HG03571 (cell line): ENCODE data around the gene PLAAT1.
A peak's percentile ranks its signal among the peaks of the same experiment; 100 is the strongest.

Experiments
- ATAC-seq: cut with Tn5 transposase; IDR thresholded peaks from one replicate; pipeline ENCODE4 v1.9.1; 2021; ENCODE audit not compliant: unreplicated experiment

Gene PLAAT1

DNA sequence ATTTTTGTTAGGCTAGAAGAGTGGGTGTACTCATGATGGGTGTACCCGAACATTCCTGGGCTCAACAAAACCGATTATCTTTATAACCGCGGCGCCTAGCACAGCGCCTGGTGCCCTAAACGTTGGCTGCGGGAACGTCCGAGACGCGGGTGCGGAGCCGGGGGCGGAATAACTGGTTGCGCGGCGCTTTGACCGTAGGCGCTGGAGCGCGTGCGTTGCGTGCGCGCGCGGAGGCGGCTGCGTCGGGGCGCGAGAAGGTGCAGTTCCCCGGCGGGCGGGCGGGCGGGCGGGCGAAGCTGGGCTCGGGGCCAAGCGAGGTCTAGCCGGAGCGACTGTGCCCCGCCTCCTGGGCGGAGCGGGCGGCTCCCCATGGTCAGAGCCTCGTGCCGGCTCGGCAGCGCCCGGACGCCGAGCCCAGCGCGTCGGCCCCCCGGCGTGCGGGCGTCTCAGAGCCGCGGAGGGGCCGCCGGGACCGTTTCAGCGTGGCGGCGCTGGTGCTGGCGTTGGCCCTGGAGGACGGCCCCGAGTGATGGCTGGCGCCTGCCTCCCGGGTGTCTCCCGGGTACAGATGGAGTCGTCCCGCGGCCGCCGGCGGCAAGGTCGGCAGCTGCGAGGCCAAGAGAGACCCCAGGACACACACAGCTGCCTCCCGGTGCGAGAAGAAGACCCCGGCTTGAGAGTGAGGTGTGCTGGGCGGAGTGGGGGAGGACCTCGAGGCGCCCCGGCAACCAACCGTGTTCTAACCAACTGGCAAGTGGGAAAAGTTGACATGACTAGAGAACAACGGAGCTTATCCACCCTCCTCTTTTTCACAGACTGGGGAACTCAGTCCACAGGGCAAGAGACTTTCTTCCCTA, at the start of gene PLAAT1:
TSS of gene PLAAT1 (plus strand) at position 373 of the 857 bp plus-strand sequence. CDS start 14,429 bp downstream, outside the sequence.
- ATAC-seq, result peak; percentile 74

DNA sequence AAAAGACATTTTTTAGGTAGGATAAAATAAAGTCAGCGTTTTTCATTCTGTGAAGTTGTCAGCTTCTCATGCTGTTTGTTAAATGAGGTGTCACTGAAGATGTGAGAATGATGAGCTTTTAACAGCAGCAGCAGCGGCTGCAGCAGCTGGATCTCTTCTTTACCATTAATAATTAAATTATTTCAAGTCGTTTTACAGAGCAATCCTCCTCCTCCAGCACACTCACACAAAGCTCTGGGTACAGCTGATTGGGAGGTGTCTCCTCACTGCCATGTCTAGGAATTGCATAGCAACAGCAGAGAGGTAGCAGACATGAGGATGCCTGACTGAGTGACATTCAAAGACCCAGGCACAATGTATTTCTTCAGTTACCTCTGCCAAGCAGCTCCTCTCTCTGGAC, 46.7 kb upstream of the PLAAT1 start:
- no peak for ATAC-seq

DNA sequence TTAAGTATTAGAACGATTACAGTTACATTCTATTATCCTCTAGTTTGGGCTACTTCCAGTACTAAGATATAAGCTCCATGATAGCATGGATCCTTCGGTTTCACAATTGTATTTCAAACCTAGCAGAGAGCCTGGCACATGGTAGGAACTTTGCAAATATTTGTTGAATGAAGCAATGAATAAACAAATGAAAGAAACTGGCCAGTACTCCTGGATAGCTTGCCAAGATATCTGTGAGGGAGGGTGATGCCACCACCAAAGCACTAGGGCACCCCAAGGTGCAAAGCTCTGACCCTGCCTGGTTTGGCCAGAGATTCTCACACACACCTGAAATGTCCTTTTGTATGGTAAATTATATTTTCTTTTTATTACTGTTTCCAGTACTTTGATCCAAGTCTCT, 44.3 kb upstream of the PLAAT1 start:
- no peak for ATAC-seq

DNA sequence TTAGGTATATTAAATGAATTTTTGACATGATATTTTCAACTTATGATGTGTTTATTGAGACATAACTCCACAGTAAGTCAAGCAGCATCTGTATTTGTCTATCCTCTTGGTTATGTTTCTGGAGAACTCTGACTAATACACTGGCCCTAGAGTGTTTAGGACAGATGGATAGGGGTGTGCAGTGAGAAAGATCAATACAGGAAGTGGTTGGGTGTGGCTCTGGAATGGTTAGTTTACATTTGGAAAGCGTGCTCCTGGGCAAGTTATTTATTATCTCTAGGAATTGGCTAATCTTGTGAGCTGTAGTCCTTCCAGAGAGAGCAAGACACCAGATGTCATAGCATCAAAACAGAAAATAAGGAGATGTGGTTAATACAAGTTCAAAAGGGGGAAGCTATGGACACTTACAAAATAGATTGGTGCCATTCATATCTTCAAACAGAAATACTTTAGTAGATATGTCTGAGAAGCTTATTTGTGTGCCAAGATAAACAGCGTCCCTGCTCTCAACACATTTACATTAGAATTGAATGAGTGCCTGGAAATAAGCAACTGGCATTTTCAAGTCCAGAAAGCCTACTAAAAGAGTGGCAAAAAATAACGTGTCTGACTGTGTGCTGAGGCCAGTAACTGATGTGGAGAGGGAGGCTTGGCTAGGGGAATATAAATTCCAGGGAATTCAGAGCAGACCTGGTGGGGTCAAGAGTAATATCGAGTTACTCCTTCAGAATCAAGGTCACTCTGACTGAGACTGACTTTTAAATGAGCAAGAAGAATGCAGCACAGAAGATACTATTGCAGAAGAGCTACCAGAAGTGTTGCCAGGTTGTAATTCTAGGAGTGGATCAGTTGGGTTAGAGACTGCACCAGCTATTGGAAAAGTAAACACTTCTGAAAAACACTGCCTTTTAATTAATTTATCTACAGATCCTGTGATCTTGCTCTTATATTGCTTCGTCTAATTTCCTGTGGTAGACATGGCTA, 33.4 kb upstream of the PLAAT1 start:
- ATAC-seq, result no peak

DNA sequence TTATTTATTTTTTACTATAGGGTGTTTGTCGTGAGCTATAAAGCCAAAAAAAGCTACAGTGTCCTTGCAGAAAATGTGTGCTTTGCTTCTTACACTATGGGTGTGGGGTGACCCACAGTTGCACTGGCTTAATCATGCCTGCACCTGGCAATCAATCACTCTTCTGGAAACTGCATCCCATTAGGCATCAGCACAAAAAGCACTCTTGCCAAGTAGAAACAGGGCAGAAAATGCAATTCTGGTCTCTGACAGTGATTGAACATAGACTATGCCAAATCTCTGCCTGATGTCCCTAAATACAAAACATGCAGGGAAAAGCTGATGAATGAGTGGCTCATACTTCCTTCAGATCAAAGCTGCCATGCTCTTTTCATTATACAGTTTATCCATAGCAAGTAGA, 30.4 kb upstream of the PLAAT1 start:
- no peak for ATAC-seq

DNA sequence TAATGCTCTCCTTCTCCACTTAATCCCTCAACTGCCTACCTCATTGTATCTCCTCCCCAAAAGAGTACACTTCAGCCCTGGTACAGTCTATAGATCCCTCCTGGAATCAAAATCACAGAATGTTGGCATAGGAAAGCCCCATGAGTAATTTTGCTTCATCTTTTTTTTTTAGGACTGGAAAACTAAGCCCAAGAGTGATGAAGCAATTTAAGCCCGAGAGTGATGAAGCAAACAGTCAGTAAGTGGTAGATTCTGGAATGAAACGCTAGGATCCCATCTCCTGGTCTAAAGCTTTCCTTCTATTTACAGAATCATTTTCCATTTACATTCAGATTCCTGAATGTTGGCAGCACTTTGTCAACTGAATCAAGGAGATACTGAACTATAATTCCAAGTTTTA, 29.8 kb upstream of the PLAAT1 start:
- ATAC-seq, result no peak

DNA sequence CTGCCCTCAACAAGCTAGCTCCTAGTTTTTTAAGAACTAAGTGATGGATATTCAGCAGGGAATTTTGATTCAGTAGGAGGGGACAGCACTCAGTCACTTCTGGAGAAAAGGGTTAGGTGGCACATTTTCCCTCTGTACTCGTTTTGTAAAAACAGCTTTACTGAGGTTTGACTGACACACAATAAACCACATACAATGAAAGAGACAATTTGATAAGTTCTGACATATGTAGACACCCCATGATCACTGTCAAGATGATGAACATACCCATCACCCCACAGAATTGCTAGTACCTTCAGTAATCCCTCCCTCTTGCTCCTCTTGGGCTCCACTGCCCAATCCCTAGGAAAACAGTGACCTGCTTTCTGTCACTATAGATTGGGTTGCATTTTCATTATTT, 29.0 kb upstream of the PLAAT1 start:
- ATAC-seq, result no peak

DNA sequence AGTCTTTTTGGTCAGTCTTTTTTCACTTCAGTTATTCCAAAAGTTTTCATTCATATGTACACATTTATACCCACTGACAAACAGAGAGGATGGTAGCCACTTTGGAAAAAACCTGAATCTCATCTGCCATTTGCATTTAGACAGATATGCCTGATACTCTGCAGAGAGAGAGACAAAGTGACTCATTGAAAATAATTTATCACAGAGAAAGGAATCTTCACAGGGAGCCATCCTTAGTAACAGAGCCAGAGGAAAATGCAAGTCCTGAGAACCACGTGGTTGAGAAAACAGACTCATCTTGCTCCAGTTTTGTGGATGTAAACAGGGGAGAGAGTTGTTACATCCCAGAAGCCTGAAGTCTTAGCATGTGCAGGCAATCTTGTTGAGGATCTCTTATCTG, 28.2 kb upstream of the PLAAT1 start:
- no peak for ATAC-seq

DNA sequence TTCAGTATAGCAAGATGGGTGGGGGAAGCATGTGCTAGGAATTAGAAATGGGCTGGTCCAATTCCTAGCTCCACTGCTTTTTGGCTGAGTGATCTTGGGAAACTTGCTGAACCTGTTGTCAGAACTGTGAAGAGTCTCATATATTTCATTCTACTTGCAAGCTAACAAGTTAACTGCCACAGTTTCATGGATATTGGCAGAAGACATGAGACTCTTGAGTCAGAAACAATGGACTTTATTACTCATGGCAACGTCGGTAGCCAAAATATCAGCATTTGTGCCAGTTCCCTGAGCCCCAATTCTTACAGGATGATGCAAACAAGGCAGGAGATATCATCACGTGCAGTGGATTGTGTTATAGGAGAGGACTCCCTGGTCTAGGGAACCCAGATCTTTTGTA, 26.6 kb upstream of the PLAAT1 start:
- no peak for ATAC-seq

DNA sequence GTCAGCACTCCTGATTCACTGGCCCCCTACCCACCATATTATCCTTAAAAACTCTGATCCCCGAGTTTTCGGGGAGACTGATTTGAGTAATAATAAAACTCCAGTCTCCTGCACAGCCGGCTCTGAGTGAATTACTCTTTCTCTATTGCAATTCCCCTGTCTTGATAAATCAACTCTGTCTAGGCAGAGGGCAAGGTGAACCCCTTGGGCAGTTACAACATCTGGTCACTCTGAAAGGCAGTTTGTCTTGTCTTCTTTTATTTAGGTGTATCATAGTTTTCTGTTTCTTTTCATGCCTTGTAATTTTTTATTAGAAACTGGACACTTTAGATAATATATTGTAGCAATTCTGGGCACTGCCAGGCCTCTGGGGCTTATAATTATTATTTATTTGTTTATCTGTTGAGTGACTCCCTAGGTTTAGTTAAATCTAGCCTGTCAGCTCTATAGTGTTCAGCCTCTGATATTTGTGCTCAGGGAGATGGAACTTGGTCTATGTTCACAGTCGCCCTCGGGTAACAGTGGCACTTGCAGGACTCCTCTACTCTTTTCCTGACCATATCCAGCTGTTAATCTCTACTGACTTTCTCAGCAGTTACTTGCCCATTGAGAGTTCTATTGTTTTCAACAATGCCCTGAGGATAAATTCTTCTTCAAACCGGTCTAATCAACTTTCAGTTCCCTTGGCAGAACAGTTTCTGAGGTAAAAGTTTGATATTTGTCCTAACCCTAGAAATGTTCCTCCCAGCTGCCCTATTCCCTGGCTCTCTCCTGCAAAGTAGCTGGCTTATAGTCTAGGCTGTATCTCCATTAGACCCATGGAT, 15.5 kb upstream of the PLAAT1 start:
- ATAC-seq, result no peak

DNA sequence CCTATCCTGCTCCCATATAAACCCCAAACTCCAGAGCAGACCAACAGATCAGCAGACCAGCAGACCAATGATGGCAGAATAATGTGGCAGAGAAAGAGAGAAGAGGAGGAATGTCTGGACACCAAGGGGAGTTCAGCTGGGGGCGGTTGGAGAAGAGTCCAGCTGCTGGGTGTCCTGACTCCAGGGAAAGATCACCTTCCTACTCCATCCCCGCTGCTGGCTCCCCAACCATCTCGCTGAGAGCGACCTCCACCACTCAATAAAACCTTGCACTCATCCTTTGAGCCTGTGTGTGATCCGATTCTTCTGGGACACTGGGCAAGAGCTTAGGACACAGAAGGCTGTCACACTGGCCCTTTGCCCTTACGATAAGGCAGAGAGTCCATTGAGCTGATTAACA, 12.8 kb upstream of the PLAAT1 start:
- no peak for ATAC-seq

DNA sequence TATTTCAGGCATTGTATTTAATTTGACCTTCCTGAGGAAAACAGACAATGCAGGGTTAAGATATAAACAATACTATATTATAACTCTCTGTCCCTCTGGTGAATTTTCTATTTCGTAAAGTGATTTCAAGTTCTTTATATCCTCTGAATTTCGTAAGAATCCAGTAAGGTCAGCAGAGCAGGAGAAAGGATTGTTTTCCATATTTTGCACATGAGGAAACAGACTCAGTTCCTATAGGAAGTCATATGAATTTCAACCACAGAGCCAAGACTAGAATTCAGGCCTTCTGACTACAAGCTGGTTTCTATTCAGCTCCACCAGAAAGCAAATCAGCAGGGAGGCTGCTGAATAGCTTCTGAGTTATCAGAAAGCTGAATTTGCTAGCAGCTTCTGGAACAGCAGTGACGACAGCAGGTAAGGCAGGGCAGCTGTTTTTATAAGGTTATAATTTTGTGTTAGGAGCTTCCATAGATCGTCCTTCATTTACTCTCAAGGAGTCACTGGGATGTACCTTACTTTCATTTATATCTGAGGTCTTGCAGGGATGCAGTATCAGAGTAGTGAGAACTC, 11.1 kb upstream of the PLAAT1 start:
- no peak for ATAC-seq

DNA sequence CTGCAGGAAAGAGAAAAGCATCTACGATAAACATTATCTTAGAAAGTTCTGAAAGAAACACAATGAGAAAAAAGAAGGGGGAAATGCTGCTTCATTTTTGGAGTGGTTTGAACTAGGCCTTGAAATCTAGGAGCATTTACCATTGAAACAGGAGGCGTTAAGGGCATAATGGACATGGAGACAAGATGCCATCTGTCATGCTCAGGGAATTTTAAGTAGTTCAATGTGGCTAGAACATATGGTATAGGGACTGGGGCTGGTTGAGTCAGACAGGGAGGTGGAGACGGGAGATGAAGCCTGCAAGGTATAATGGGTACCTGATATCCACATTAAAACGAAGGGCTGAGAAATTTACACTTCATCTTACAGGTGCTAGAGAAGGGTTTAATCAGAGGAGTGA, 10.4 kb upstream of the PLAAT1 start:
- no peak for ATAC-seq

DNA sequence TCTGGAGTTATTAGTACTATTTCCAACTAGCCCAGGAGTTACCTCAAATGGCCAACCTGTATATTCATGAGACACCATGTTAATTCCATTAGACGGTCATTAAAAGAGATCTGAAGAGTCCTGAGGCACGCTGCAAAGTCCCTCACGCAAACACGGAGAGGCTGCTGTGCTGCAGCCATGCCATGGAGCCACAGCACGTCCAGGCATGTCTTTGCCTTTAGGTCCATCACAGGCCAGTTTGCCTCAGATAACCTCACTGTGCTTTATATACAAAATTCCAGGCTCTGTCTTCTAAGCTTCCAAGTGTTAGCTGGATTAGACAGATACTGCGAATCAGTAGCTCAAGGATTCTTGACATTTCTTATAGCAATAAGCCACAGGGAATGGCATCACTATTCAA, 9.8 kb upstream of the PLAAT1 start:
- no peak for ATAC-seq

DNA sequence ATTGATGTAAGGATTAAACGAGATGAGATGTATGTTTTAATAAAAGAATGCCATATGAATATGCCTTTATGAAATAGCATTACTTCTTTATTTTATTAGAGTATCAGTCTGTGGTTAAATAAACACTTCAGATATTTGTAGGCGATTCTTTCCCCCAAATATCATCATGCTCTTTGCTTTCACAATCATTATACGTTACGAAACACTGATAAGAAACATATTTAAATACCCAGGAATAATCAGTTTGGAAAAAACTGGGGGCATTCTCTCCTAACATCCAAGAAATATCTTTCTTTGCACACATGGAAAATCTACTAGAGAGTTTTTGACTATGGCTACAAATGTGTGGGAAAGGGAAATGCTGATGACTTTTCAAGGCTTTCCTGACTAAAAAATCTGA, 4.4 kb upstream of the PLAAT1 start:
- ATAC-seq, result no peak

DNA sequence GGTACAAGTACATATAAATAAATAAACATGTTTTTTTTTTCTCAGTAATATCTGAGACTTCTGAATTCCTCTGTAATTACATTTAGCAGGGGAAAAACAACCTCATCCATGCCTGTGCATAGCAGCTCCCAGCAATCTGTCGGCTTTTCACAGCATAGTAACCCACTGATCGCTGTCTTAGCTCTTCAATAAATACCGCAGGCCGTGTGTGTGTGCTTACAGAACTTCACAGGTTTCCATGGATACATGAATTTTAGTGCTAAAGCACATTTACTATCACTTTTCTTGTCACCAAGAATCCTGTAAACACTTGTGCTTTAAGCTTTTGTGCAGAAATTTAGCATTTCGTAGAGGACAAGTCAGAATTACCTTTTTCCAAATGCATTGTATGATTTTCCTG, 4.0 kb upstream of the PLAAT1 start:
- no peak for ATAC-seq

DNA sequence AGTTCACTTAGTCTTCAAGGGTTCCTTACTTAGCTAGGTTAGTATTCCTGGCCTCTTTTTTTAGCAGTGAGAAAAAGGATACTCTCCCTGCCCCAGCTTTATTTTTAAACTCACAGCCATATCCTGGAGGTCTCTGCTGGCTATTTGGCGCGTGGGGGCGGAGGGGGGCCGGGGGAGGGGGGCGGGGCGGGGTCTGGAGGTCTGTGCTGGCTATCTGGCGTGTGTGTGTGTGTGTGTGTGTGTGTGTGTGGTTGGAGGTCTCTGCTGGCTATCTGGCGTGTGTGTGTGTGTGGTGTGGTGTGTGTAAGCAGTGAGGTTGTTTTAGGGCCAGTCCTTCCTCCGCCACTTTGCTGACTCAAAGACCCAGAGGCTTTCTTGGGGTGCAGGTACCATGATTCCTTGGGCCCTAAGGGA, 579 bp upstream of the PLAAT1 start:
- no peak for ATAC-seq

DNA sequence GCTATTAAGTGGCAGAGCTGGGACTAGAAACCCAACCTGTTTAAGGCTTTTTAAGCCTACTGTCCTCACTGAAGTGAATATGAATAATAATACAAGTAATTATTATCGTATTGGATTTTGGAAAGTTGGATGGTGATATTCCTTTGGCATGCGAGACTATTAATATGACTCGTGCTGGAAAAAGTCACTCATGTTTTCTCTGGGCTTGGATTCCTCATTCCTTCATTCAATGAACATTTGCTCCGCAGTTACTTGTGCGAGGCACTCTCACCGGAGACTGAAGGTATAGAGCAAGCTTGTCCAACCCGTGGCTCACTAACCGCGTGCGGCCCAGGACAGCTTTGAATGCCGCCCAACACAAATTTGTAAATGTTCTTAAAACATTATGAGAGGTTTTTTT, 694 bp downstream of the PLAAT1 start:
- no peak for ATAC-seq

DNA sequence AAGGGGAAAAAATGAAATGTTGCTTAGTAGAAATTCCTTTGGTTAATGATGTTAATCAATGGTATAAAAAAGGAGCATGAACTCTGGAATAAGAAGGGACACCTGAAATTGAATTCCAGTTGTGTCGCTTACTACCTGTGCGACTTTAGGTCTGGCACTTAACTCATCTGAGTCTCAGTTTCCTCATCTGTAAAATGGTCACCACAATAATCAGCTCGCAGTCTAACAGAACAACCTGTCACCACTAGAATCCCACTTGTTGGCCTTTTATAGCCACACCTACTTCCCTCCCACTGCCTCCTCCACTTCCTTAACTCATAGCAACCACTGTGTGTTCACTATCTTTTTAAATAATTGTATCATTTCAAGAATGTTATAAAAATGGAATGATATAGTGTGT, 2.5 kb downstream of the PLAAT1 start:
- no peak for ATAC-seq

DNA sequence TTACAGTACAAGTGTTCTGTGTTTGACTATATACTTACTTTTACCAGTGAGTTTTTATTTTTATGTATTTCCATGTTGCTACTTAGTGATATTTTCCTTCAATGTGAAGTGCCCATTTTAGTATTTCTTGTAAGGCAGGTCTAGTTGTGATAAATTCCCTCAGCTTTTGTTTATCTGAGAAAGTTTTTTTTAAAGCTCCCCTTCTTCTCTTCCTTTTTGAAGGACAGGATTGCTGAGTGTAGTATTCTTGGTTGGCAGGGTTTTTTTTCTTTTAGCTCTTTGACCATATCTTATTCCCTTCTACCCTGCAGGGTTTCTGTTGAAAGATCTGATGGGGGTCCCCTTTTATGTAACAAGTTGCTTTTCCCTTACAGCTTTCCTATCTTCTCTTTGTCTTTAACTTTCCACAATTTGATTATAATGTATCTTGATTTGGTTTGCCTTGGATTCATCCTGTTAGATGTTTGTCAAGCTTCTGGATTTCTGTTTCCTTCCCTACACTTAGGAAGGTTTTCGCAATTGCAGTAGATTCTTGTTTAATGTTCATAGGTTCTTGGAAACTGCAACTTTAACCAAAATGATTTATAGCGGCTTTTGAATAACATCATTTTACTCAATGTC, 7.9 kb downstream of the PLAAT1 start:
- no peak for ATAC-seq
